K562 (cell line): ENCODE measurements around the gene CARD11. TPM values are rescaled to one million over a fixed set of nuclear protein-coding genes. Genes with fewer than 3 reads are reported as not detected.
A peak's percentile ranks its signal among the peaks of the same experiment; 100 is the strongest.

ENCODE experiments used
- CHD2 ChIP-seq: IDR thresholded peaks from 2 replicates; pipeline ENCODE4 v1.6.1; 2011; ENCODE audit warnings: low read depth, low read length
- NRF1 ChIP-seq, 2 experiments: fragments of 450-650 bp; IDR thresholded peaks in 1 of 2; conservative IDR thresholded peaks in 1 of 2; 2 replicates each; pipeline ENCODE4 v1.6.1; 2014; ENCODE audit warnings: mild to moderate bottlenecking in 2 of 2
- PATZ1 ChIP-seq: fragments of 250-450 bp; sonication (Bioruptor Pico); IDR thresholded peaks from 2 replicates; pipeline ENCODE4 v1.5.0; 2020; ENCODE audit warnings: mild to moderate bottlenecking, borderline replicate concordance
- PCBP2 ChIP-seq: fragments of 200-400 bp; formaldehyde crosslinking; IDR thresholded peaks from 2 replicates; pipeline ENCODE4 v1.6.1; 2018; ENCODE audit warnings: low read length, low read depth, mild to moderate bottlenecking, moderate library complexity; ENCODE audit not compliant: poor library complexity, severe bottlenecking
- POLR2AphosphoS2 ChIP-seq: IDR thresholded peaks from 2 replicates; pipeline ENCODE4 v1.6.1; 2012; ENCODE audit warnings: low read length, improper control_type of control experiment
- PRDM10 ChIP-seq: fragments of 450-650 bp; IDR thresholded peaks from 2 replicates; pipeline ENCODE4 v1.6.1; 2018; ENCODE audit not compliant: partially characterized antibody
- PURB ChIP-seq: sonication (generic); formaldehyde crosslinking; IDR thresholded peaks from 2 replicates; pipeline ENCODE4 v1.9.0; 2021; ENCODE audit warnings: low read depth, mild to moderate bottlenecking, missing genetic modification reagents
- ZBTB40 ChIP-seq, 2 experiments: fragments of 450-650 bp in 1 of 2; sonication (generic) in 1 of 2; formaldehyde crosslinking in 1 of 2; IDR thresholded peaks; 2 replicates each; pipeline versions ENCODE4 v1.7.1 to v1.9.0; 2016 to 2022; ENCODE audit warnings: inconsistent platforms in 1 of 2, mild to moderate bottlenecking in 1 of 2, missing genetic modification reagents in 1 of 2
- polyA plus RNA-seq, 8 experiments: library from polyadenylated mRNA; depleted of rRNA in 4 of 8; stranded (reverse) in 5 of 8; unstranded in 3 of 8; fragments of >200 nt; fragmentation: Nextera tagmentation in 2 of 8; fragmentation: Illumina TruSeq in 1 of 8; extraction: Ambion mirVana in 2 of 8; extraction: Trizol in 1 of 8; gene quantifications; 2 replicates each; pipeline versions ENCODE4 v1.2.1 to v1.2.3, GENCODE V29; 2011 to 2014; ENCODE audit warnings: inconsistent platforms in 1 of 8, missing spikeins in 1 of 8
- total RNA-seq, 7 experiments: library from RNA; depleted of rRNA in 6 of 7; stranded (reverse); fragments of >200 nt in 6 of 7; fragmentation: Illumina TruSeq in 2 of 7; extraction: Trizol in 2 of 7; gene quantifications; 2 replicates each; pipeline versions ENCODE4 v1.2.1 to v1.2.3, GENCODE V29; 2011 to 2021; ENCODE audit warnings: low replicate concordance in 1 of 7

CARD11 gene
- total and polyA plus RNA-seq, 9 of the 15 experiments (the other 6 are each of a cell fraction or from before 2014, with no cell fraction given): 0.07 to 12.8 (median 5.7) TPM

GRCh38 chr7:2956526-2957368, 86.9 kb downstream of the CARD11 start (continued):
- TF ChIP-seq ZBTB40 (IDR thresholded peaks at IDR 0.05): peak; percentile 55; the same call in 1 of the 2 replicates
- no peak for TF ChIP-seq ZBTB40 (CRISPR knock-in tag; IDR thresholded peaks at IDR 0.05)
- no peak for TF ChIP-seq PURB (CRISPR knock-in tag)
- TF ChIP-seq PATZ1: peak; percentile 82; the same call in 1 of the 2 replicates
- TF ChIP-seq PCBP2: no peak
- TF ChIP-seq CHD2: no peak
- TF ChIP-seq PRDM10: peak; percentile 47
- TF ChIP-seq NRF1 (conservative IDR thresholded peaks at IDR 0.05 in 1 of 2, IDR thresholded peaks at IDR 0.05 in 1 of 2): 0 out of 4 replicates have a peak, but pooled peaks of 1 of the 2 experiments have one; percentile 26
- no peak for TF ChIP-seq POLR2AphosphoS2
- TF ChIP-seq, all 486 proteins: peak for 153
